Measurements from ENCODE around the gene ANKK1. TPM values are rescaled to one million over a fixed set of nuclear protein-coding genes. Genes with fewer than 3 reads are reported as not detected.
A peak's percentile ranks its signal among the peaks of the same experiment; 100 is the strongest.

Gene ANKK1
- total RNA-seq, result 0.50 and 0.75 TPM in 2 replicates

DNA sequence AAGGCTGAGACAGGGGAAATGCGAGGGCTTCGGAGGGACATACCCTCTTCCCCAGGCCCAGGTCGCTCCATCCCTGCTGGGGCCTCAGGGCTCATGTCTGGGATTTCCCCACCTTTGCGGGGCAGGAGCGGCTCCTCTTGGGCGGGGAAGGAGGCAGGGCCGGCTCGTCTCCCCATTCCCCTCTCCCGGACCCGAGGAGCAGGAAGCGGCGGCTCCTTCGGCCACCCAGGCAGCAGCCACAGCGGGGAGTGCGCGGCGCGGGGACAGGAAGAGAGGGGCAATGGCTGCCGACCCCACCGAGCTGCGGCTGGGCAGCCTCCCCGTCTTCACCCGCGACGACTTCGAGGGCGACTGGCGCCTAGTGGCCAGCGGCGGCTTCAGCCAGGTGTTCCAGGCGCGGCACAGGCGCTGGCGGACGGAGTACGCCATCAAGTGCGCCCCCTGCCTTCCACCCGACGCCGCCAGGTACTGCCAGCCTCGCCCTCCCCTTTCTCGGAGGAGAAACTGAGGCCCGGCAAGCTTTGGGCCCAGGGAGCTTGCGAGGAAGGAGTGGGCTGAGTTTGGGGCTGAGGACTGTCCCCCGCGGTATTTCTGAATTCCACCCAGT lies at the start of gene ANKK1:
ANKK1 (plus strand) TSS at position 175 of the 607 bp plus-strand sequence; CDS start at position 281, 106 bp downstream.
- Histone ChIP-seq H3K36me3 (ENCODE audit: control insufficient read depth, insufficient read depth, low read length) (no peaks in the 10 kb centered on the region), H3K4me3 (ENCODE audit: low read depth, low read length) (peak within 1 kb of the TSS; percentile 16), H3K27me3 (ENCODE audit: control insufficient read depth, insufficient read depth, low read length) (peaks cover 17% of the 10 kb centered on the region)
- TF ChIP-seq CTCF (IDR thresholded peaks at IDR 0.05; ENCODE audit: insufficient read depth, low read length, poor library complexity, severe bottlenecking), result peak; percentile 67
- no peak for DNase-seq (ENCODE audit: low read depth)

GRCh38 chr11:113338730-113339129 lies 48.8 kb upstream of the ANKK1 start:
- Histone ChIP-seq H3K4me3 (ENCODE audit: low read depth, low read length) (no peak overlapping the region), H3K27me3 (ENCODE audit: control insufficient read depth, insufficient read depth, low read length) (no peaks in the 10 kb centered on the region), H3K36me3 (ENCODE audit: control insufficient read depth, insufficient read depth, low read length) (peaks cover 3% of the 10 kb centered on the region)
- TF ChIP-seq CTCF (IDR thresholded peaks at IDR 0.05; ENCODE audit: insufficient read depth, low read length, poor library complexity, severe bottlenecking), result no peak
- no peak for DNase-seq (ENCODE audit: low read depth)

- Histone ChIP-seq H3K36me3 (ENCODE audit: control insufficient read depth, insufficient read depth, low read length) (peaks cover 3% of the 10 kb centered on the region), H3K27me3 (ENCODE audit: control insufficient read depth, insufficient read depth, low read length) (no peaks in the 10 kb centered on the region), H3K4me3 (ENCODE audit: low read depth, low read length) (no peak overlapping the region)
- no peak for TF ChIP-seq CTCF (IDR thresholded peaks at IDR 0.05; ENCODE audit: insufficient read depth, low read length, poor library complexity, severe bottlenecking)
- no peak for DNase-seq (ENCODE audit: low read depth)
These were observed 47.5 kb upstream of the ANKK1 start for GRCh38 chr11:113339929-113340589.

- no peak for TF ChIP-seq CTCF (IDR thresholded peaks at IDR 0.05; ENCODE audit: insufficient read depth, low read length, poor library complexity, severe bottlenecking)
- no peak for DNase-seq (ENCODE audit: low read depth)
- peaks cover 3% of the 10 kb centered on the region for H3K36me3 ChIP-seq (ENCODE audit: control insufficient read depth, insufficient read depth, low read length)
- H3K27me3 ChIP-seq (ENCODE audit: control insufficient read depth, insufficient read depth, low read length), result no peaks in the 10 kb centered on the region
- no peak overlapping the region for H3K4me3 ChIP-seq (ENCODE audit: low read depth, low read length)
These were observed 46.0 kb upstream of the ANKK1 start for GRCh38 chr11:113341388-113342165.

DNA sequence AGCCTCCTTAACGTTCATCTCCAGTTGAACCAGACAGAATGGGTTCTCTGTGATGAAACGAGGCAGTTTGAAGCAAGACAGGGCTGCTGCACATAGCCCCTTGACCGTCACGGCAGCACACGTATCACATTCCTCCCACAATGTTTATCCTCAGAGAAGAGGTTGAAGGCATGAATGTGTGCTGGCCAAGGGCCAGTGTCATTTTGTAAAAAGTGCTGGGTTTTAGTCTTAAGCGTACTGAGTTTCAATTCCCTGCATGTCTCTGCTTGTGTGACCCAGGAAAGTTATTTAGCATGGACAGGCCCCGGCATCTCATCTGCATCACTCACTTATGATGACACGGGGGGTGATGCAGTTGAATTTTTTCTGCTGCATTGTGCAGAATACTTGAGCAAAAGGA lies 41.6 kb upstream of the ANKK1 start:
- TF ChIP-seq CTCF (IDR thresholded peaks at IDR 0.05; ENCODE audit: insufficient read depth, low read length, poor library complexity, severe bottlenecking), result no peak
- DNase-seq (ENCODE audit: low read depth), result no peak
- Histone ChIP-seq H3K36me3 (ENCODE audit: control insufficient read depth, insufficient read depth, low read length) (no peaks in the 10 kb centered on the region), H3K4me3 (ENCODE audit: low read depth, low read length) (no peak overlapping the region), H3K27me3 (ENCODE audit: control insufficient read depth, insufficient read depth, low read length) (no peaks in the 10 kb centered on the region)

Data from kidney epithelial cell (primary cell).